ENCODE data around the gene CDHR5.

DNA sequence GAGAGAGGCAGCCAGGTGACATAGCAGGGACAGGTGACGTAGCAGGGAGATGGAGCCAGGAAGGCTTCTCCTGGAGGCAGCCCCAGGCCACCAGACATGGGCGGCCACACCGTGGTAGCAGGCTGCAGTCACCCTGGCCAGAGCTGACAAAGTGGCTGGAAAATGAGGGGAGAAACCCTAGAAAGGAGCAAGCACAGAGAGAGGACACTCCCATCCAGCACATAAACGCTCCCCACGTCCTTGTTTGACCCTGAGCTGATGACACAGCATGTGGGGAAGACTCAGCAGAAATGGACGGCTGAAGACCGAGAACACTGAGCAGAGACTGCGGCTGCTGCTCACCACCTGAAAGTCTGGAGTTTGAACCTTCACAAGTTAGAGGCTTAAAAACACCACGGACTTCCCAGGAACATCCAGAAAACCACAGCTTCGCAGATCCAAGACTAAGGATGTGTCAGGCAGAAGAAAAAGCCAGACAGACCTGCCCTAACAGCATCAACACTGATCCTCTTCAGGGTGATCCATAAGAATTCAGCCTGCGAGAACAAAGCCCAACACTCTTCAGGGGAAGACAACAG is 41.0 kb upstream of the CDHR5 start:
- TF ChIP-seq, protein P1, sequence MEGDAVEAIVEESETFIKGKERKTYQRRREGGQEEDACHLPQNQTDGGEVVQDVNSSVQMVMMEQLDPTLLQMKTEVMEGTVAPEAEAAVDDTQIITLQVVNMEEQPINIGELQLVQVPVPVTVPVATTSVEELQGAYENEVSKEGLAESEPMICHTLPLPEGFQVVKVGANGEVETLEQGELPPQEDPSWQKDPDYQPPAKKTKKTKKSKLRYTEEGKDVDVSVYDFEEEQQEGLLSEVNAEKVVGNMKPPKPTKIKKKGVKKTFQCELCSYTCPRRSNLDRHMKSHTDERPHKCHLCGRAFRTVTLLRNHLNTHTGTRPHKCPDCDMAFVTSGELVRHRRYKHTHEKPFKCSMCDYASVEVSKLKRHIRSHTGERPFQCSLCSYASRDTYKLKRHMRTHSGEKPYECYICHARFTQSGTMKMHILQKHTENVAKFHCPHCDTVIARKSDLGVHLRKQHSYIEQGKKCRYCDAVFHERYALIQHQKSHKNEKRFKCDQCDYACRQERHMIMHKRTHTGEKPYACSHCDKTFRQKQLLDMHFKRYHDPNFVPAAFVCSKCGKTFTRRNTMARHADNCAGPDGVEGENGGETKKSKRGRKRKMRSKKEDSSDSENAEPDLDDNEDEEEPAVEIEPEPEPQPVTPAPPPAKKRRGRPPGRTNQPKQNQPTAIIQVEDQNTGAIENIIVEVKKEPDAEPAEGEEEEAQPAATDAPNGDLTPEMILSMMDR (conservative IDR thresholded peaks at IDR 0.05 in 1 of 2, IDR thresholded peaks at IDR 0.05 in 1 of 2; ENCODE audit: low read depth in 1 of 2, low read length in 2 of 2) = no peak
- no peak for TF ChIP-seq EZH2 (IDR thresholded peaks at IDR 0.05; ENCODE audit: low read length, missing control alignments)

Measured in fibroblast of lung (primary cell).